Parathyroid adenoma (tissue), 2 donors: ENCODE measurements around the gene APBA1.

Experiments used
- H2AFZ ChIP-seq: fragments of 300-600 bp; sonication (generic); one replicate; pipeline ENCODE4 v1.7.0; 2017; ENCODE audit warnings: antibody characterized with exemption, mild to moderate bottlenecking
- H3K27ac ChIP-seq: fragments of 300-600 bp; sonication (generic); one replicate; pipeline ENCODE4 v1.7.0; 2017
- H3K27me3 ChIP-seq: fragments of 300-600 bp; sonication (generic); one replicate; pipeline ENCODE4 v1.7.0; 2017; ENCODE audit warnings: low read length; ENCODE audit not compliant: control insufficient read depth, insufficient read depth
- H3K36me3 ChIP-seq: fragments of 300-600 bp; sonication (generic); one replicate; pipeline ENCODE4 v1.7.0; 2017; ENCODE audit warnings: low read length; ENCODE audit not compliant: control insufficient read depth, insufficient read depth
- H3K4me1 ChIP-seq: fragments of 300-600 bp; sonication (generic); one replicate; pipeline ENCODE4 v1.7.0; 2017; ENCODE audit warnings: control low read depth
- H3K4me2 ChIP-seq: fragments of 300-600 bp; sonication (generic); one replicate; pipeline ENCODE4 v1.7.0; 2017; ENCODE audit warnings: low read length
- H3K4me3 ChIP-seq: fragments of 300-600 bp; sonication (generic); one replicate; pipeline ENCODE4 v1.7.0; 2017; ENCODE audit warnings: low read depth, low read length
- H3K79me2 ChIP-seq: fragments of 300-600 bp; sonication (generic); one replicate; pipeline ENCODE4 v1.7.0; 2017; ENCODE audit warnings: control low read depth
- H3K9ac ChIP-seq: fragments of 300-600 bp; sonication (generic); one replicate; pipeline ENCODE4 v1.7.0; 2017; ENCODE audit warnings: mild to moderate bottlenecking
- H3K9me3 ChIP-seq: fragments of 300-600 bp; sonication (generic); one replicate; pipeline ENCODE4 v1.7.0; 2017; ENCODE audit warnings: low read length; ENCODE audit not compliant: control insufficient read depth
- TF ChIP-seq, protein P1 (sequence below): fragments of 300-600 bp; sonication (generic); IDR thresholded peaks from one replicate; pipeline ENCODE4 v1.7.0; 2017; ENCODE audit warnings: antibody characterized with exemption, mild to moderate bottlenecking
- donor health status: primary hyperparathyroidism.

APBA1 gene

DNA sequence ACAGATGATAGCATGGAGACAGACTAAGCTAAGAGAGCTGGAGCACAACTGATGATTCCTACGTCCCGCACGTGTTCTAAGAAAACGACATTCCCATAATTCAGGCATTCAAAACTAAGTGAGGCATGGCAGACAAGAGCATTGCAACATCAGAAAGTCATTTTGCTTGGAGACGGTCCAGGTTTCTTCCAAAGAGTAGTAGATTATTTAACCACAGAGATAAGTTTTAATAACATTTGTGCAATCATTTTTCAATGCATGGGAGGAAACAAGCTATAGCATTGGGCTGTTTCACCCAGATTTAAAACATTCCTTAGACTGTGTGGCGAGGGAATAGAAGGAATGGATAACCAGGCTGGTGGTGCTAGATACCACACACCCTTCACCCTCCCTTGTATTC is 117.2 kb downstream of the APBA1 start:
- Histone ChIP-seq H3K4me2 (peak overlapping the region; percentile 22), H3K79me2 (no peaks in the 10 kb centered on the region), H3K4me1 (peaks cover 6% of the 10 kb centered on the region), H3K36me3 (no peaks in the 10 kb centered on the region), H3K9ac (no peak overlapping the region), H3K27ac (no peak overlapping the region), H3K9me3 (no peaks in the 10 kb centered on the region), H3K27me3 (no peaks in the 10 kb centered on the region), H3K4me3 (no peak overlapping the region), H2AFZ (no peak overlapping the region)
- TF ChIP-seq, protein P1, sequence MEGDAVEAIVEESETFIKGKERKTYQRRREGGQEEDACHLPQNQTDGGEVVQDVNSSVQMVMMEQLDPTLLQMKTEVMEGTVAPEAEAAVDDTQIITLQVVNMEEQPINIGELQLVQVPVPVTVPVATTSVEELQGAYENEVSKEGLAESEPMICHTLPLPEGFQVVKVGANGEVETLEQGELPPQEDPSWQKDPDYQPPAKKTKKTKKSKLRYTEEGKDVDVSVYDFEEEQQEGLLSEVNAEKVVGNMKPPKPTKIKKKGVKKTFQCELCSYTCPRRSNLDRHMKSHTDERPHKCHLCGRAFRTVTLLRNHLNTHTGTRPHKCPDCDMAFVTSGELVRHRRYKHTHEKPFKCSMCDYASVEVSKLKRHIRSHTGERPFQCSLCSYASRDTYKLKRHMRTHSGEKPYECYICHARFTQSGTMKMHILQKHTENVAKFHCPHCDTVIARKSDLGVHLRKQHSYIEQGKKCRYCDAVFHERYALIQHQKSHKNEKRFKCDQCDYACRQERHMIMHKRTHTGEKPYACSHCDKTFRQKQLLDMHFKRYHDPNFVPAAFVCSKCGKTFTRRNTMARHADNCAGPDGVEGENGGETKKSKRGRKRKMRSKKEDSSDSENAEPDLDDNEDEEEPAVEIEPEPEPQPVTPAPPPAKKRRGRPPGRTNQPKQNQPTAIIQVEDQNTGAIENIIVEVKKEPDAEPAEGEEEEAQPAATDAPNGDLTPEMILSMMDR = no peak

DNA sequence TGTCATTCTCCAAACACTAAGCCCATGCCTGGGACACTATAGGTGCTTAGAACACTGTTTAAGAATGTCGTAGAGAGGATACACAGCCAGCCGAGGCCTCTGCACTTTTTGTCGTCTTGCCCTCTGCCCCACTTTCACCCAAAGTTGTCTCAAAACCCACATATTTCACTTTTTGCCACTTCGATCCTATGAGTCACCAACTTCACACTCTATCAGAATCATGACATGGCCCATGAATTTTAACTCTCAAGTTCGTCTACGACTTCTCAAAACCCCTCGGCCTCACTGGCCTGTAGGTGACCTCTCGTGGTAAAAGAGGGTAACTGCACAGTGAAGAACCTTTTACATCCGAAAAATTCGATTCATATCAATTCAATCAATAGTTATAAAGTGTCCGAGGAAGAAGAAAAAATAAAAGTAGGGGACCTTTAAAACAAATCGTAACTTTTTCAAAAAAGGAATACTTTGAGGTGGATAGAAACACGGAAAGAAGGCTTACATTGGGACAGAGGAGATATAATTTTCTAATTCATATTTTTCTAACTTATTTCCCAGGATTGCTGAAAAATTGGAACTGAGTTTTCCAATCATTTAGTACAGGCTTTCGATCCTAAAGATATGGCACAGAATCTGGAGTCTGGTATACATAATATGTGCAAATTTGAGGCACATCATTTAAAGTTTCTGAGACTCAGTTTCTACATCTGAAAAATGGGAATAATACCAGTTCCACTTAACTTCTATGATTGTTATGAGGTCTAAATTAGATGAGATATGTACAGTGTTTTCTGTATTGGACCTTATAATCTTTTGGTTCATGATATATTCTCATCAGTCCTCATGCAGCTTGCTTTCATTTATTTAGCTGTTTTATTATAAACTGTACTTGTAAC is 122.6 kb downstream of the APBA1 start:
- H3K9ac ChIP-seq = no peak overlapping the region
- no peaks in the 10 kb centered on the region for H3K9me3 ChIP-seq
- H3K4me1 ChIP-seq = peaks cover 2% of the 10 kb centered on the region
- H2AFZ ChIP-seq = no peak overlapping the region
- H3K27ac ChIP-seq = no peak overlapping the region
- H3K4me3 ChIP-seq = no peak overlapping the region
- no peak overlapping the region for H3K4me2 ChIP-seq
- TF ChIP-seq, protein P1 = peak; percentile 71
- no peaks in the 10 kb centered on the region for H3K36me3 ChIP-seq
- no peaks in the 10 kb centered on the region for H3K79me2 ChIP-seq
- H3K27me3 ChIP-seq = no peaks in the 10 kb centered on the region

DNA sequence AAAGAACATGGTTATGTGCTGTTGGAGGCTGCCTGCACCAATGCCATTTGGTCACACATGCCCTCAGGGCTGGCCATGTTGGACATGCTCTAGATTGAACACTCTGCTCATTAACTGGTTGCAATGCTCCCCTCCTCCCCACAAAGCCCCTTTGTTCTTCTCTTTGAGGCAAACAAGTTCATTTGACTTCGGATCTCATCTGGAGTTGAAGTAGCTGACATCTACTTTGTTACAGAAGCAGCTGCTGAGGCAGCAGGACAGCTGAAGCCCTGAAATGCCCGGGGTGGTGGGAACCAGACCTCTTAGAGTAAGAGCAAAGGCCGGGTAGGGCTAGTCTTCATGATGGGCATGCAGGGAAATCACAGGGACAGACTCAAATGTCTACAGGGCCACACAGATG is 123.5 kb downstream of the APBA1 start:
- TF ChIP-seq, protein P1 = no peak
- Histone ChIP-seq H3K4me2 (no peak overlapping the region), H3K4me1 (no peaks in the 10 kb centered on the region), H3K9me3 (no peaks in the 10 kb centered on the region), H3K27me3 (no peaks in the 10 kb centered on the region), H3K27ac (no peak overlapping the region), H3K4me3 (no peak overlapping the region), H3K9ac (no peak overlapping the region), H3K79me2 (no peaks in the 10 kb centered on the region), H3K36me3 (no peaks in the 10 kb centered on the region), H2AFZ (no peak overlapping the region)

DNA sequence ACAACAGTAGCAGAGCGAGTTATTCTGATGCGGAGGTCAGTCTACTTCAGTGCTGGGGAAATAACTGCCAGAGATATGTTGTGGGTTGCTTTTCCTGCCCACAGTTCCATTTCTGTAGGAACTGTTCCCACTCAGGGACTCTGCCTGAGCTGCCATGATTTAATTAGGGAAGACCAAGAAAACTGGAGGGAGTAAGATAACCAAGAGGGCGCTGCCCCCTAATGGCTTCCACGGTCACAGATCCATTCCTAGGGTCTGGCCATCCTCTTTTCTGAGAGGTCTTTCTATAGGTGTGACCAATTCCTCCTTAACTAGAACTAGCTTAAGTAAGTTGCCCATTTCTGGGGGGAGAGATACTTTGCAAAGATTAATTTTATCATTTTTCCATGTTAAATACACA is 125.9 kb downstream of the APBA1 start:
- Histone ChIP-seq H3K4me3 (no peak overlapping the region), H3K4me2 (no peak overlapping the region), H2AFZ (no peak overlapping the region), H3K9me3 (no peaks in the 10 kb centered on the region), H3K4me1 (no peaks in the 10 kb centered on the region), H3K9ac (no peak overlapping the region), H3K36me3 (no peaks in the 10 kb centered on the region), H3K79me2 (no peaks in the 10 kb centered on the region), H3K27ac (no peak overlapping the region), H3K27me3 (no peaks in the 10 kb centered on the region)
- TF ChIP-seq, protein P1 = no peak
